Suprapubic skin (tissue), 4 donors: ENCODE measurements around the gene SAT1. TPM values are rescaled to one million over a fixed set of nuclear protein-coding genes. Genes with fewer than 3 reads are reported as not detected.
"Not testable (repeated sequence)": the region's sequence is repeated elsewhere in the genome, so short reads cannot be mapped to it uniquely, and the experiment has no call there.

Experiments used
- DNase-seq, 2 donors: peaks; one replicate each; pipeline ENCODE4 v3.0.0-alpha.2; 2019; ENCODE audit warnings: low spot score in 2 of 2
- H3K27ac ChIP-seq: fragments of 200-600 bp; sonication (generic); one replicate; pipeline ENCODE4 v1.5.1; 2019
- H3K27me3 ChIP-seq: fragments of 200-600 bp; sonication (generic); one replicate; pipeline ENCODE4 v1.5.1; 2019
- H3K36me3 ChIP-seq: fragments of 200-600 bp; sonication (generic); one replicate; pipeline ENCODE4 v1.5.1; 2019
- H3K4me1 ChIP-seq: fragments of 200-600 bp; sonication (generic); one replicate; pipeline ENCODE4 v1.5.1; 2019
- H3K4me3 ChIP-seq: fragments of 200-600 bp; sonication (generic); one replicate; pipeline ENCODE4 v1.5.1; 2019; ENCODE audit warnings: mild to moderate bottlenecking
- H3K9me3 ChIP-seq: fragments of 200-600 bp; sonication (generic); one replicate; pipeline ENCODE4 v1.5.1; 2019
- EP300 ChIP-seq: sonication (generic); formaldehyde crosslinking; IDR thresholded peaks from one replicate; pipeline ENCODE4 v1.6.1; 2017; ENCODE audit warnings: antibody characterized with exemption
- POLR2A ChIP-seq, 2 donors: fragments of 450-650 bp; IDR thresholded peaks; one replicate each; pipeline ENCODE4 v1.6.1; 2017; ENCODE audit warnings: antibody characterized with exemption in 2 of 2, mild to moderate bottlenecking in 2 of 2, moderate library complexity in 2 of 2
- POLR2AphosphoS5 ChIP-seq, 3 donors: sonication (generic); formaldehyde crosslinking; IDR thresholded peaks; one replicate each; pipeline ENCODE4 v1.6.1; 2017; ENCODE audit warnings: antibody characterized with exemption in 3 of 3
- WGBS: methylation state at CpG from one replicate; pipeline ENCODE4 v1.1.5; 2018; 5-methylcytosine and 5-hydroxymethylcytosine counted together
- total RNA-seq, 4 donors: library from RNA; depleted of rRNA; stranded (reverse); fragments of >200 nt; gene quantifications; one replicate each; pipeline ENCODE4 v1.1.0, GENCODE V29; 2016
- TF ChIP-seq, protein P1 (sequence below), 2 donors: fragments of 200-600 bp in 1 of 2; fragments of 450-650 bp in 1 of 2; sonication (generic) in 1 of 2; IDR thresholded peaks; one replicate each; pipeline ENCODE4 v1.5.1; 2016 to 2019; ENCODE audit warnings: antibody characterized with exemption in 2 of 2, mild to moderate bottlenecking in 1 of 2, moderate library complexity in 1 of 2

SAT1 gene
- 100 to 1,000 TPM; 131 to 357 (median 202) TPM for total RNA-seq

DNA sequence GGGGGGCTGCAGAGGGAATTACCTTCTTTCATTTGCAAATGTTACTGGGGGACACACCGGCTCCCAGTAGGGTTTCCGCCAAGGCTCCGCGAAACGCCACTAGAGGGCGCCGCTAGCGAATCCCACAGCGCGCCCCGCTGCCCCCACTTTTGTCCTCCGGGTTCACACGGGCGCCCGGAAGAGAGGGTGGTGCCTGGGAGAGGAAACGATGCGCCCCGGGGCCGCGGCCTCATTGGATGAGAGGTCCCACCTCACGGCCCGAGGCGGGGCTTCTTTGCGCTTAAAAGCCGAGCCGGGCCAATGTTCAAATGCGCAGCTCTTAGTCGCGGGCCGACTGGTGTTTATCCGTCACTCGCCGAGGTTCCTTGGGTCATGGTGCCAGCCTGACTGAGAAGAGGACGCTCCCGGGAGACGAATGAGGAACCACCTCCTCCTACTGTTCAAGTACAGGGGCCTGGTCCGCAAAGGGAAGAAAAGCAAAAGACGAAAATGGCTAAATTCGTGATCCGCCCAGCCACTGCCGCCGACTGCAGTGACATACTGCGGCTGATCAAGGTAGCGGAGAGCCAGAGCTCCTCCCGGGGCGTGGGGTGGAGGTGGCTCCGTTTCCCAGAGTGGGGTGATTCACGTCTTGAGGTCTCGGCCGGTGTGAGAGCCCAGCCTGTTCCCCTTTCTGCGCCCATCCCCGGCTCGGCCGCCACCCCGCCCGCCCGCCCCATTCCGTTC lies at the start of gene SAT1:
SAT1 (plus strand) TSS at position 311 of the 726 bp plus-strand sequence; CDS start at position 490, 179 bp downstream.
- WGBS: 31% methylated on average over 34 of the region's 58 CpGs
- peaks cover 4% of the 10 kb centered on the region for H3K4me1 ChIP-seq
- TF ChIP-seq, protein P1, sequence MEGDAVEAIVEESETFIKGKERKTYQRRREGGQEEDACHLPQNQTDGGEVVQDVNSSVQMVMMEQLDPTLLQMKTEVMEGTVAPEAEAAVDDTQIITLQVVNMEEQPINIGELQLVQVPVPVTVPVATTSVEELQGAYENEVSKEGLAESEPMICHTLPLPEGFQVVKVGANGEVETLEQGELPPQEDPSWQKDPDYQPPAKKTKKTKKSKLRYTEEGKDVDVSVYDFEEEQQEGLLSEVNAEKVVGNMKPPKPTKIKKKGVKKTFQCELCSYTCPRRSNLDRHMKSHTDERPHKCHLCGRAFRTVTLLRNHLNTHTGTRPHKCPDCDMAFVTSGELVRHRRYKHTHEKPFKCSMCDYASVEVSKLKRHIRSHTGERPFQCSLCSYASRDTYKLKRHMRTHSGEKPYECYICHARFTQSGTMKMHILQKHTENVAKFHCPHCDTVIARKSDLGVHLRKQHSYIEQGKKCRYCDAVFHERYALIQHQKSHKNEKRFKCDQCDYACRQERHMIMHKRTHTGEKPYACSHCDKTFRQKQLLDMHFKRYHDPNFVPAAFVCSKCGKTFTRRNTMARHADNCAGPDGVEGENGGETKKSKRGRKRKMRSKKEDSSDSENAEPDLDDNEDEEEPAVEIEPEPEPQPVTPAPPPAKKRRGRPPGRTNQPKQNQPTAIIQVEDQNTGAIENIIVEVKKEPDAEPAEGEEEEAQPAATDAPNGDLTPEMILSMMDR (IDR thresholded peaks at IDR 0.05): peak; percentile 64 to 70
- TF ChIP-seq POLR2AphosphoS5 (IDR thresholded peaks at IDR 0.05) (peak; percentile 78 to 92 (median 90)), EP300 (no peak), POLR2A (IDR thresholded peaks at IDR 0.05) (peak; percentile 91 to 97)
- peak within 1 kb of the TSS; percentile 64 for H3K4me3 ChIP-seq
- H3K27ac ChIP-seq: peak within 1 kb of the TSS; percentile 93
- no peaks in the 10 kb centered on the region for H3K36me3 ChIP-seq
- H3K27me3 ChIP-seq: no peaks in the 10 kb centered on the region
- DNase-seq: peak; percentile 97 to 98
- H3K9me3 ChIP-seq: no peaks in the 10 kb centered on the region

DNA sequence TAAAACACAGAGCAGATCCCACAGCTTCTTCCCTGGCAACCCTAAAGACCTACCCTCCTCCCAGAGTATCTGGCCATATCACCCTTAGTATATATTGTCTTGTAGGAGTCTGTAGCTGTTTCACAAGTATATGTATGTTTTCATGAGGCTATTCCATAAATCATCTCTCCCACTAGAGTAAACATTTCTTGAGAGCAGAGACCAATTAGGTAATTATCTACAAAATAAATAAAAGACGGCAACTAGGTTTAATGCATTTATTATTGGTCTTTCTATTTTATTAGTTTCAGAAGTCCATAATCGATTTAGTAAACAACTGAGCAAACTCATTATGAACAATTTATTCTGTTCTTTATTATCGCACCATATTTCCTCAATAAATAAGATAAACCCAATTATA lies 46.9 kb upstream of the SAT1 start:
- H3K27me3 ChIP-seq: no peaks in the 10 kb centered on the region
- no peak for DNase-seq
- TF ChIP-seq POLR2AphosphoS5 (IDR thresholded peaks at IDR 0.05): no peak
- no peak for TF ChIP-seq POLR2A (IDR thresholded peaks at IDR 0.05)
- no peak for TF ChIP-seq EP300
- TF ChIP-seq, protein P1 (IDR thresholded peaks at IDR 0.05): no peak
- 52% methylated on average over 3 of the region's 3 CpGs for WGBS
- no peaks in the 10 kb centered on the region for H3K4me1 ChIP-seq
- no peak overlapping the region for H3K27ac ChIP-seq
- no peak overlapping the region for H3K4me3 ChIP-seq
- H3K36me3 ChIP-seq: peaks cover 5% of the 10 kb centered on the region
- H3K9me3 ChIP-seq: no peaks in the 10 kb centered on the region

DNA sequence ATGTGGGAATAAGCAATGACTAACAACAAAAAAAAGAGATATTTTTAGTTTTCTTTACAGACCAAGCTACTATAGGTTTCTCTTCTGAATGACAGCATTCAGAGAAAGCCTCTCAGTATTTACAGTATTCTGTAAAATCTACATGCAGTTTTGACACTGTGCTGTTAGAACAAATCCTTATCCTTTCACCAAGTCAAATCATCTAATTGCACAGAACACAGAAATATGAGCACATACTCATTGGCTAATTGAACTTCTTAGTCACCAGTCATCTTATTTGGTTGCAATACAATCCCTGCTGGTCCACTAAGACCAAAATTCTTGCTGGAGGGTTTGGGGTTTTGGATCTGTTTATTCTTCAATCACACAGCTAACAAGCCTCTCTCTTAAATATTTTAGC lies 45.6 kb upstream of the SAT1 start:
- TF ChIP-seq, protein P1 (IDR thresholded peaks at IDR 0.05): no peak
- TF ChIP-seq POLR2AphosphoS5 (IDR thresholded peaks at IDR 0.05) (no peak), EP300 (no peak)
- no peaks in the 10 kb centered on the region for H3K36me3 ChIP-seq
- H3K27ac ChIP-seq: no peak overlapping the region
- no peaks in the 10 kb centered on the region for H3K27me3 ChIP-seq
- no peak for DNase-seq
- no peaks in the 10 kb centered on the region for H3K9me3 ChIP-seq
- H3K4me3 ChIP-seq: no peak overlapping the region
- H3K4me1 ChIP-seq: no peaks in the 10 kb centered on the region

DNA sequence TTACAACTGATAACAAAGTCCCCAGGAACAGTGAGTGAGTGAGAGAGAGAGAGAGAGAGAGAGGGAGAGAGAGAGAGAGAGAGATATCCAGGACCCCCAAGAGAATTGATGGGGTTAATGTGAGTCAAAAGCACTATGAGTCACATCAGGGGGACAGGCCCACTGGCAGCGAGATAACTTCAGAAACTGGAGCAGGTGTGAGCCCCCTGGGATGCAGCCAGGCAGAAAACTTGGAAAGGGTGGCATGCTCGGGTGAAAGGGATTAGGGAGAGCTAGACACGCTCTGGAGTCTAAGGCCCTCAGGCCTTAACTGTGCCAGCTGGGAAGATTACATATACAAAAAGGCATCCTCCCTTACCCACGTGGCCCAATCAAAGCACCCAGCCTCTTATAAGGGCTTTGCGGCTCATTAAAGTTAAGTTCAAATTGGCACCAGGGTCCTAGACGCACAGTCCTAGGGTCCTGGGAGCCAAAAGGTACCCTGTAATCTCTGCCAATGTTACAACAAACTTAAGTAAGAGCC lies 40.7 kb upstream of the SAT1 start:
- Histone ChIP-seq H3K36me3 (no peaks in the 10 kb centered on the region), H3K4me1 (no peaks in the 10 kb centered on the region), H3K4me3 (peak overlapping the region; percentile 70), H3K9me3 (no peaks in the 10 kb centered on the region), H3K27me3 (no peaks in the 10 kb centered on the region), H3K27ac (peak overlapping the region; percentile 98)
- TF ChIP-seq POLR2A (IDR thresholded peaks at IDR 0.05) (no peak), POLR2AphosphoS5 (IDR thresholded peaks at IDR 0.05) (no peak)
- TF ChIP-seq, protein P1 (IDR thresholded peaks at IDR 0.05): no peak
- WGBS: 23% methylated on average over 6 of the region's 6 CpGs
- DNase-seq: peak in 1 of 2 donors; percentile 64

DNA sequence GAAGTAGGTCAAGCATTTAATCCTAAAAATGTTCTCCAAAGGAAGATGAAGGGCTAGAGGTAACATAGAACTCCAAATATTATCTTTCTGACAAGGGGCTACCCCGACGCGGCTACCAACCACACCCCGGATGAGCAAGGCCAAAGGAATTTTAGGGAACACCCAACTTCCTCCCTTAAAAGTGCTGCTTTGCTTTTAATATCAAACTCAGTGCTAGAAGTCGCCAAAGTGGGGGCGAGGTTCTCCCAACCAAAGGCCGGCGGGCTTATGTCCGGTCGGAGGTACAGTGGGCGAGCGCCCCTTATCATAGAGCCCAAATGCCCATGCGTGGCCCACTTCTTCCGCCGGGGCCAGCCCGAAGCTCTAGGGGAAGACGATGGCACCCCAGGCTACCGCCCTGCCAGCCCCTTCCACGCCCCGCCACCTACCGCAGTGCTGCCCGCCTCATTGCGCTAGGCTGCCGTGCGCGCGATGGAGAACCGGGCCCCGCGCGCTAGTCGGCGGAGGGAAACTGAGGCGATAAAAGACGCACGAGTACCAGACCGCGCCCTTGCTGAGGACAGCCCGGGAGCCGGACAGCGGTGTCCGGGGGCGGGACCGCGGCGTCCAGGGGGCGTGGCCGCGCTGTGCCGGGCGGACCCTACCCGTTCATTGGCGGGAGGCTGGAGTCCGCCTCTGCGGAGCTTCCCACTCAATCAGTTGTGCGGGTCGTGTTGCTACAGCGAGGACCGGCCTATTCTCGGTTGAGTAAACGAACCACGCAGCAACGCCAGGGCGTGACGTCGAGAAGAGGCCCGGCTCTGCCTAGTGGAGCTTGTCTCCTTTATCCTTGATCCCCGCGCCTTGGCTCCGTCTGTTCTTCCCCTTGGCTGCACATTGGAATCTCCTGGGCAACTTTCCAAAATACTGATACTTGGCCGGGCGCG lies 40.0 kb upstream of the SAT1 start, which contains the start of gene ACOT9:
ACOT9 (minus strand) TSS at position 580 of the 926 bp plus-strand sequence; CDS start at position 448, 132 bp downstream.
- no peaks in the 10 kb centered on the region for H3K36me3 ChIP-seq
- TF ChIP-seq, protein P1 (IDR thresholded peaks at IDR 0.05): no peak
- TF ChIP-seq POLR2AphosphoS5 (IDR thresholded peaks at IDR 0.05) (peak in 1 of 3 donors; percentile 23), POLR2A (IDR thresholded peaks at IDR 0.05) (peak in 1 of 2 donors; percentile 79), EP300 (no peak)
- peak within 1 kb of the TSS; percentile 70 for H3K4me3 ChIP-seq
- no peaks in the 10 kb centered on the region for H3K9me3 ChIP-seq
- H3K27ac ChIP-seq: peak within 1 kb of the TSS; percentile 98
- no peaks in the 10 kb centered on the region for H3K27me3 ChIP-seq
- DNase-seq: peak; percentile 95
- WGBS: 38% methylated on average over 40 of the region's 73 CpGs
- H3K4me1 ChIP-seq: no peaks in the 10 kb centered on the region

DNA sequence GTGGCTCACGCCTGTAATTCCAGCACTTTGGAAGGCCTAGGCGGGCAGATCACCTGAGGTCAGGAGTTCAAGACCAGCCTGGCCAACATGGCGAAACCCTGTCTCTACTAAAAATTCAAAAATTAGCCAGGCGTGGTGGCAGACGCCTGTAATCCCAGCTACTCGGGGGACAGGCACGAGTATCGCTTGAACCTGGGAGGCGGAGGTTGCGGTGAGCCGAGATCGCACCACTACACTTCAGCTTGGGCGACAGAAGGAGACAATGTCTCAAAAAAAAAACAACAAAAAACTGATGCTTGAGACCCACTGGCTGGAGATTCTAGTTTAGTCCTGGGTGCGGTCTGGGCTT lies 39.4 kb upstream of the SAT1 start:
- not testable (repeated sequence) for H3K4me1 ChIP-seq
- WGBS: 65% methylated on average over 12 of the region's 14 CpGs

More for the DNA sequence above, 39.4 kb upstream of the SAT1 start:
- not testable (repeated sequence) for DNase-seq, H3K27me3 ChIP-seq, H3K9me3 ChIP-seq, H3K36me3 ChIP-seq
- Histone ChIP-seq H3K4me3 (peak overlapping the region; percentile 70), H3K27ac (peak overlapping the region; percentile 98)
